BLaER1 (cell line): ENCODE data around the gene SSRP1.
"Not testable (repeated sequence)": the region's sequence is repeated elsewhere in the genome, so short reads cannot be mapped to it uniquely, and the experiment has no call there.

Experiments
- H3K27ac ChIP-seq: shearing (Covaris generic); formaldehyde crosslinking; 2 replicates; pipeline ENCODE4 v1.8.1; 2022
- H3K27me3 ChIP-seq: shearing (Covaris generic); formaldehyde crosslinking; 2 replicates; pipeline ENCODE4 v1.8.1; 2022
- H3K36me3 ChIP-seq: shearing (Covaris generic); formaldehyde crosslinking; 2 replicates; pipeline ENCODE4 v1.8.1; 2022
- H3K4me1 ChIP-seq: shearing (Covaris generic); formaldehyde crosslinking; 2 replicates; pipeline ENCODE4 v1.8.1; 2022
- H3K4me2 ChIP-seq: shearing (Covaris generic); formaldehyde crosslinking; 2 replicates; pipeline ENCODE4 v1.8.1; 2022
- H3K4me3 ChIP-seq: shearing (Covaris generic); formaldehyde crosslinking; 2 replicates; pipeline ENCODE4 v1.8.1; 2022
- H3K9ac ChIP-seq: shearing (Covaris generic); formaldehyde crosslinking; 2 replicates; pipeline ENCODE4 v1.8.1; 2022
- H3K9me3 ChIP-seq: shearing (Covaris generic); formaldehyde crosslinking; 2 replicates; pipeline ENCODE4 v1.8.1; 2022
- H4K20me1 ChIP-seq: shearing (Covaris generic); formaldehyde crosslinking; 2 replicates; pipeline ENCODE4 v1.8.1; 2022
- Cebpa-rat ChIP-seq: shearing (Covaris generic); IDR thresholded peaks from 2 replicates; pipeline ENCODE4 v1.8.1; 2022

SSRP1 gene

DNA sequence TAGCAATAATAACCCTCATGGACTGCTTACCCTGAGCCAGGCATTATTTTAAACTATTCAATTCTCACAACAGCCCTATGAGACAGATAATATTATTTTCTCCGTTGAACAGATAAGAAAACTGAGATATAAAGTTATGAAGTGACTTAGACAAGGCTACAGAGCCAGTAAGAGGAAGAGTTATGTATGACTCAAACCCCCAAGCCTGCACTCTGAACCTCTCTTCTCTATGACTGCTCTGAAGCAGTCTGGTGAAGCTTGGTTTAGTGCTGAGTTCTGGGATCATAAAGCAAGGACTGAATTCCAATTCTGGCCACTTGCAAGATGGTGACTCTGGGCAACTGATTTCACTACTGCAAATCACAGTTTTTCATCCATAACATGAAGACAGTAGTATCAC, 45.4 kb downstream of the SSRP1 start:
- no peaks in the 10 kb centered on the region for H3K36me3 ChIP-seq
- H3K27me3 ChIP-seq, result no peaks in the 10 kb centered on the region
- no peak overlapping the region for H3K27ac ChIP-seq
- H3K9me3 ChIP-seq, result no peaks in the 10 kb centered on the region
- H4K20me1 ChIP-seq, result no peaks in the 10 kb centered on the region
- H3K4me3 ChIP-seq, result no peak overlapping the region
- no peak overlapping the region for H3K4me2 ChIP-seq
- no peak for TF ChIP-seq Cebpa-rat
- H3K9ac ChIP-seq, result no peak overlapping the region
- H3K4me1 ChIP-seq, result peaks cover 12% of the 10 kb centered on the region

GRCh38 chr11:57288771-57289579, 46.7 kb downstream of the SSRP1 start:
- H3K9ac ChIP-seq, result no peak overlapping the region
- H3K9me3 ChIP-seq, result no peaks in the 10 kb centered on the region
- H3K36me3 ChIP-seq, result no peaks in the 10 kb centered on the region
- H3K27ac ChIP-seq, result no peak overlapping the region
- H3K4me2 ChIP-seq, result peak overlapping the region; percentile 60
- no peaks in the 10 kb centered on the region for H4K20me1 ChIP-seq
- no peak for TF ChIP-seq Cebpa-rat
- no peaks in the 10 kb centered on the region for H3K27me3 ChIP-seq
- no peak overlapping the region for H3K4me3 ChIP-seq
- peaks cover 12% of the 10 kb centered on the region for H3K4me1 ChIP-seq

DNA sequence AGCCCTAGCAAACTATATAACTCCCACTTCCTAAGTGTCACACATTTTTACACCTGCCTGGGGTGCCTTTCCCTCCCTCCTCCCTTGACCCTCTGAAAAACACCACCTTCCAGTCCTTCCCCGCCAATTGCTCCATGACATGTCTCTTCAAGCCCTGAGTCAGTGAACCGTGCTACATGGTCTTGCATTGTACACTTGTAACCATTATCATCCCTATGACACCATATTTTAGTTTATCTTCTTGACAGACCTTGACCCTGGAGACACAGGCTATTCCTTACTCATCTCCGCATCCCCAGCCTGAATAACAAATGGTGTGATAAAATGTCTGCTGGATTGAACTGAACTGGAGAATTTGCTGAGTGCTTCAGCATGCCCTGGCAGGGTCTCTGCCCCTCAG, 47.8 kb downstream of the SSRP1 start:
- H3K4me2 ChIP-seq, result no peak overlapping the region
- no peak for TF ChIP-seq Cebpa-rat
- H3K9me3 ChIP-seq, result no peaks in the 10 kb centered on the region
- H3K4me3 ChIP-seq, result no peak overlapping the region
- no peak overlapping the region for H3K27ac ChIP-seq
- no peak overlapping the region for H3K9ac ChIP-seq
- no peaks in the 10 kb centered on the region for H4K20me1 ChIP-seq
- no peaks in the 10 kb centered on the region for H3K36me3 ChIP-seq
- peaks cover 12% of the 10 kb centered on the region for H3K4me1 ChIP-seq
- no peaks in the 10 kb centered on the region for H3K27me3 ChIP-seq

- Histone ChIP-seq H4K20me1 (no peaks in the 10 kb centered on the region), H3K4me1 (no peaks in the 10 kb centered on the region), H3K27me3 (no peaks in the 10 kb centered on the region), H3K9me3 (no peaks in the 10 kb centered on the region), H3K4me3 (no peak overlapping the region), H3K9ac (no peak overlapping the region), H3K27ac (no peak overlapping the region), H3K36me3 (no peaks in the 10 kb centered on the region), H3K4me2 (no peak overlapping the region)
- no peak for TF ChIP-seq Cebpa-rat
These were observed 52.3 kb downstream of the SSRP1 start for GRCh38 chr11:57283231-57283990.

DNA sequence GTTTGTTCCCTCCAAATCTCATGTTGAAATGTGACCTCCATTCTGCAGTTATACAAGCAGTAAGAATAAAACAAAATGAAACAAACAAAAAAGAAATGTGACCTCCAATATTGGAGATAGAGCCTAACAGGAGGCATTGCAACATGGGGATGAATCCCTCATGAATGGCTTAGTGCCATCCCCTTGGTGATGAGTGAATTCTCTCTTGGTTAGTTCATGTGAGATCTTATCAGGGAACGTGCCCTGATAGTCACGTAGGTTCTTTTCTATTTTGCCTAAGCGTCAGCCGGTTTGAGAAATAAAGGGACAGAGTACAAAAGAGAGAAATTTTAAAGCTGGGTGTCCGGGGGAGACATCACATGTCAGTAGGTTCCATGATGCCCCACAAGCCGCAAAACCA, 54.1 kb downstream of the SSRP1 start:
- H3K4me3 ChIP-seq, H3K9ac ChIP-seq, H3K36me3 ChIP-seq, H3K27me3 ChIP-seq, H3K27ac ChIP-seq, H4K20me1 ChIP-seq, H3K4me2 ChIP-seq, H3K4me1 ChIP-seq, H3K9me3 ChIP-seq: not testable (repeated sequence)

- H3K36me3 ChIP-seq, result no peaks in the 10 kb centered on the region
- no peak overlapping the region for H3K4me2 ChIP-seq
- H3K4me3 ChIP-seq, result no peak overlapping the region
- H3K27ac ChIP-seq, result no peak overlapping the region
- H3K9me3 ChIP-seq, result no peaks in the 10 kb centered on the region
- TF ChIP-seq Cebpa-rat, result no peak
- no peaks in the 10 kb centered on the region for H3K4me1 ChIP-seq
- H3K9ac ChIP-seq, result no peak overlapping the region
- H3K27me3 ChIP-seq, result no peaks in the 10 kb centered on the region
- no peaks in the 10 kb centered on the region for H4K20me1 ChIP-seq
These were observed 56.6 kb downstream of the SSRP1 start for GRCh38 chr11:57279116-57279515.

DNA sequence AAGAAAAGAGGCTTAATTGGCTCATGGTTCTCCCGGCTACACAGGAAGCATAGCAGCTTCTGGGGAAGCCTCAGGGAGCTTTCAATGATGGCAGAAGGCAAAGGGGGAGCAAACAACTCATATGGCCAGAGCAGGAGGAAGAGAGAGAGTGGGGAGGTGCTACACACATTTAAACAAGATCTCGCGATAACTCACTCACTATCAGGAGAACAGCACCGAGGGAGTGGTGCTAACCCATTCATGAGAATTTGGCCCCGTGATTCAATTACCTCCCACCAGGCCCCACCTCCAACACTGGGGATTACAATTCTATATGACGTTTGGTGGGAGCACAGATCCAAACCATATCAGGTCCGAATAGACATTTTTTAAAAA, 57.0 kb downstream of the SSRP1 start:
- Histone ChIP-seq H3K9ac (no peak overlapping the region), H3K4me1 (no peaks in the 10 kb centered on the region), H3K36me3 (no peaks in the 10 kb centered on the region), H3K4me3 (no peak overlapping the region), H3K27ac (no peak overlapping the region), H3K9me3 (peaks cover 3% of the 10 kb centered on the region), H4K20me1 (no peaks in the 10 kb centered on the region), H3K27me3 (no peaks in the 10 kb centered on the region), H3K4me2 (no peak overlapping the region)
- no peak for TF ChIP-seq Cebpa-rat

DNA sequence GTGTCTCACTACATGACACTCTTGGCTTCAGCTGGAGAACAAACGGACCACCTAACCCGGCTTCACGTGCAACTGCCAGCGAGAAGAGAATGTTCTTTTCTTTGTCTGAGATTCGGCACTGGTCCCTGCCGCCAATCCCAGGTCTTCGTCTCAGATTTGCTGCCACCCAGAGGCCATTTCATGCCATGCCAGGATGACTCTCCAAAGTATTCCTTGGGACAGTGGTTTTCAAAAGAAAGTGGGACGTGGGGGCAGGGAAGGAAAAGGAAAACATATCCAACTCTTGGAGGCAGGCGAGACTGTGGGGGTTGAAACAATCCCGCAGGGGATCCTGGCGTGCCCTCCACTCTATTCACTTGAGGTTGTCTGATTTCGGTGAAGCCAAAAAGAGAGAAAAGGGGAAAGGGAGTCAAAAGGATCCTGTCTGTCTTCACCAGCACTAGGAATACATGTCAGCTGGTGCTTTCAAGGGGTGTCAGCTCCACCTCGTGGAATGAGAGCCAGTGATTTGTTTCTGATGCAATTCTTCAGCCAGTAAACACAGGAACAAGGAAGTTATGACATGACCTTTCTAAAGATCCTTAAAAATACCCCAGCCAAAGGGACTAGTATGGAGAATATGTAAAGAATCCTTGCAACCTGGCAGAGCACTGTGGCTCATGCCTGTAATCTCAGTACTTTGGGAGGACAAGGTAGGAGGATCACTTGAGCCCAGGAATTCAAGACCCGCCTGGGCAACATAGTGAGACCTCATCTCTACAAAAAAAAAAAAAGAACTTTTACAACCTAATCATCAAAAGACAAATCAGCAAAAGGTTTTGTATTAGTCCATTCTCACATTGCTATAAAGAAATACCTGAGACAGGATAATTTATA, 57.6 kb downstream of the SSRP1 start:
- Histone ChIP-seq H3K27me3 (no peaks in the 10 kb centered on the region), H3K4me1 (no peaks in the 10 kb centered on the region), H3K9me3 (peaks cover 9% of the 10 kb centered on the region), H3K27ac (no peak overlapping the region), H4K20me1 (no peaks in the 10 kb centered on the region), H3K4me3 (no peak overlapping the region), H3K4me2 (no peak overlapping the region), H3K9ac (no peak overlapping the region), H3K36me3 (no peaks in the 10 kb centered on the region)
- no peak for TF ChIP-seq Cebpa-rat

DNA sequence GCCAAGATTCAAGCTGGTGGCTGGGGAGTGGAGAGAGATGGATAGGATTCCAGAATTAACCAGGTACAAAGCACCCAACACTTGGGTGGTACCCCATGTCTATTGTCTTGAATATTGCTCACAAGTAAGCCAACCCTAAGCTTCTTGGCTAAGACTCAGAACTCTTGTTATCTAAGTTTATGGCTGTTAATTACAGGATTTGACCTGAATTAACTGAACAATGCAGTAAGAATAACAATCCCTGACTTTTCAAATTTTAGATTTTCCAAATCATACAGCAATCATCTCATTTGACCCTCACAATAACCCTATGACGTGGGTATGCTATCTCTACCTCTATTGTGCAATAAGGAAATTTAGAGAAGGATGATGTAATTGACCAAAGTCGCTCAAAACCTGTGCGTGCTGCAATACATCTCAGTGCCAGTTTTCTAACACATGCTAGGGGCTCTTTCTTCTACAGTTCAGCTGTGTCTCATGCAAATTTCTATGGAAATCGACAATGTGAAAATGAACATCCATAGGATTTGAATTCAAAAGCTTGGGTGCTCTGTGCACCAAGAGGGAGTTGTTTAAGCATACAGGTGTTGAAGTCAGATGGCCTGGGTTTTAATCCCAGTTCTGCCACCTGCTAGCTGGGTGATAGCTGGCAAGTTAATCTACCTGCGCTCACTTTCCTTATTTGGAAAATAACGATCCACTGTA, 58.6 kb downstream of the SSRP1 start:
- Histone ChIP-seq H3K4me2 (no peak overlapping the region), H3K9me3 (peaks cover 10% of the 10 kb centered on the region), H3K27me3 (no peaks in the 10 kb centered on the region), H3K27ac (no peak overlapping the region), H4K20me1 (no peaks in the 10 kb centered on the region), H3K4me3 (no peak overlapping the region), H3K4me1 (no peaks in the 10 kb centered on the region), H3K9ac (no peak overlapping the region), H3K36me3 (no peaks in the 10 kb centered on the region)
- TF ChIP-seq Cebpa-rat, result no peak; the same call in 1 of the 2 replicates
